Measurements from ENCODE around the gene GRB2.

GRB2 gene

DNA sequence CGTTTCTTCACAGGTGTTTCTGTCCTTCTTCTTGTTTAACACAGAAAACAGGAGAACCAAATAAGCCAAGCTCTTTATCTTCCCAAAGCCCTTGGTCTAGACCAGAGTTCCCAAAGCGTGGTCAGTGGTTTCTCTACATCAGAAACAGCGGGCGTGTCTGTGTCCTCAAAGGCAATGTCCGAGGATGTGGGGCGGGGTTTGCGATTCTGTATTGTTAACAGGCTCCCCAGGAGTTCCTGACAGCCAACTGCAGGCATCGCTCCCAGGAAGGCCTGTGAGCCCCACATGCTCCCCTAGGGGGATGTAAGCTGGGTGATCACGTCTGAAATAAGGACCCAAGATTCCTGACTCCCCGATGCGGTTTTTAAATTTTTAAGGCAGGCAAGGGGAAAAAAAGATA, 87.8 kb downstream of the GRB2 start:
- H2BK12ac ChIP-seq (ENCODE audit: low read length), result no peak overlapping the region
- no peak overlapping the region for H3K4ac ChIP-seq (ENCODE audit: low read length)
- H2AFZ ChIP-seq (ENCODE audit: low read length), result no peak overlapping the region
- no peaks in the 10 kb centered on the region for H3K79me1 ChIP-seq (ENCODE audit: low read depth, low read length)
- H3K4me1 ChIP-seq (ENCODE audit: control insufficient read depth in 2 of 2, insufficient read depth in 1 of 2, low read depth in 1 of 2, low read length in 2 of 2), result no peaks in the 10 kb centered on the region
- no peaks in the 10 kb centered on the region for H3K9me3 ChIP-seq (replicated peaks in 1 of 2; ENCODE audit: control insufficient read depth in 2 of 2, insufficient read depth in 1 of 2, low read depth in 1 of 2, low read length in 2 of 2)
- H3K27me3 ChIP-seq (ENCODE audit: control insufficient read depth in 3 of 3, insufficient read depth in 3 of 3, low read depth in 1 of 3, low read length in 3 of 3), result no peaks in the 10 kb centered on the region
- H3K27ac ChIP-seq (replicated peaks; ENCODE audit: low read length), result no peak overlapping the region
- H3K4me2 ChIP-seq (ENCODE audit: insufficient read depth, low read length, poor library complexity, severe bottlenecking), result no peak overlapping the region
- H3K14ac ChIP-seq (ENCODE audit: low read length), result no peak overlapping the region
- no peak overlapping the region for H4K8ac ChIP-seq (ENCODE audit: low read depth, low read length)
- no peak overlapping the region for H4K91ac ChIP-seq (ENCODE audit: low read depth, low read length, poor library complexity)
- H3K4me3 ChIP-seq (ENCODE audit: low read length in 2 of 2), result no peak overlapping the region
- H3K36me3 ChIP-seq (replicated peaks in 1 of 2; ENCODE audit: control insufficient read depth in 2 of 2, insufficient read depth in 2 of 2, low read length in 2 of 2), result peaks cover 16 to 49% of the 10 kb centered on the region in 2 donors
- no peak overlapping the region for H2BK5ac ChIP-seq (ENCODE audit: low read length)
- no CpG with 5 or more reads among the region's 11 CpGs for WGBS, 2 donors (ENCODE audit: extremely low coverage in 2 of 2, insufficient read length in 2 of 2, insufficient replicate concordance in 1 of 2)
- no peak overlapping the region for H2BK120ac ChIP-seq (ENCODE audit: low read depth, low read length)
- no peak overlapping the region for H2BK15ac ChIP-seq (ENCODE audit: low read length)
- H3K18ac ChIP-seq (ENCODE audit: low read length), result no peak overlapping the region
- H3K9ac ChIP-seq (ENCODE audit: low read depth, low read length, poor library complexity), result no peak overlapping the region
- no peak for DNase-seq (ENCODE audit: low spot score)
- no peak overlapping the region for H2AK5ac ChIP-seq (ENCODE audit: low read depth, low read length)
- no peak overlapping the region for H3K23ac ChIP-seq (ENCODE audit: low read depth, low read length, poor library complexity)

- Histone ChIP-seq H2BK5ac (ENCODE audit: low read length) (no peak overlapping the region), H2BK120ac (ENCODE audit: low read depth, low read length) (no peak overlapping the region), H3K14ac (ENCODE audit: low read length) (no peak overlapping the region), H2BK15ac (ENCODE audit: low read length) (no peak overlapping the region), H2BK12ac (ENCODE audit: low read length) (no peak overlapping the region), H3K9me3 (replicated peaks in 1 of 2; ENCODE audit: control insufficient read depth in 2 of 2, insufficient read depth in 1 of 2, low read depth in 1 of 2, low read length in 2 of 2) (no peaks in the 10 kb centered on the region), H3K4ac (ENCODE audit: low read length) (no peak overlapping the region), H3K27me3 (ENCODE audit: control insufficient read depth in 3 of 3, insufficient read depth in 3 of 3, low read depth in 1 of 3, low read length in 3 of 3) (no peaks in the 10 kb centered on the region), H3K27ac (replicated peaks; ENCODE audit: low read length) (no peak overlapping the region), H3K4me1 (ENCODE audit: control insufficient read depth in 2 of 2, insufficient read depth in 1 of 2, low read depth in 1 of 2, low read length in 2 of 2) (no peaks in the 10 kb centered on the region), H4K8ac (ENCODE audit: low read depth, low read length) (no peak overlapping the region), H4K91ac (ENCODE audit: low read depth, low read length, poor library complexity) (no peak overlapping the region), H2AFZ (ENCODE audit: low read length) (no peak overlapping the region), H2AK5ac (ENCODE audit: low read depth, low read length) (no peak overlapping the region), H3K79me1 (ENCODE audit: low read depth, low read length) (no peaks in the 10 kb centered on the region), H3K4me2 (ENCODE audit: insufficient read depth, low read length, poor library complexity, severe bottlenecking) (no peak overlapping the region), H3K4me3 (ENCODE audit: low read length in 2 of 2) (no peak overlapping the region), H3K23ac (ENCODE audit: low read depth, low read length, poor library complexity) (no peak overlapping the region), H3K9ac (ENCODE audit: low read depth, low read length, poor library complexity) (no peak overlapping the region), H3K18ac (ENCODE audit: low read length) (no peak overlapping the region), H3K36me3 (replicated peaks in 1 of 2; ENCODE audit: control insufficient read depth in 2 of 2, insufficient read depth in 2 of 2, low read length in 2 of 2) (peaks cover 9 to 36% of the 10 kb centered on the region in 2 donors)
- WGBS, 2 donors (ENCODE audit: extremely low coverage in 2 of 2, insufficient read length in 2 of 2, insufficient replicate concordance in 1 of 2), result no CpG with 5 or more reads among the region's 5 CpGs
- no peak for DNase-seq (ENCODE audit: low spot score)
These were observed 89.2 kb downstream of the GRB2 start for GRCh38 chr17:75316253-75316652.

- H3K23ac ChIP-seq (ENCODE audit: low read depth, low read length, poor library complexity), result no peak overlapping the region
- WGBS, 2 donors (ENCODE audit: extremely low coverage in 2 of 2, insufficient read length in 2 of 2, insufficient replicate concordance in 1 of 2), result no CpG with 5 or more reads among the region's 19 CpGs
- H3K4me2 ChIP-seq (ENCODE audit: insufficient read depth, low read length, poor library complexity, severe bottlenecking), result no peak overlapping the region
- H3K18ac ChIP-seq (ENCODE audit: low read length), result no peak overlapping the region
- no peak overlapping the region for H4K91ac ChIP-seq (ENCODE audit: low read depth, low read length, poor library complexity)
- no peaks in the 10 kb centered on the region for H3K27me3 ChIP-seq (ENCODE audit: control insufficient read depth in 3 of 3, insufficient read depth in 3 of 3, low read depth in 1 of 3, low read length in 3 of 3)
- no peak overlapping the region for H2BK120ac ChIP-seq (ENCODE audit: low read depth, low read length)
- no peaks in the 10 kb centered on the region for H3K9me3 ChIP-seq (replicated peaks in 1 of 2; ENCODE audit: control insufficient read depth in 2 of 2, insufficient read depth in 1 of 2, low read depth in 1 of 2, low read length in 2 of 2)
- H2AK5ac ChIP-seq (ENCODE audit: low read depth, low read length), result no peak overlapping the region
- H3K79me1 ChIP-seq (ENCODE audit: low read depth, low read length), result no peaks in the 10 kb centered on the region
- no peak overlapping the region for H2BK5ac ChIP-seq (ENCODE audit: low read length)
- no peaks in the 10 kb centered on the region for H3K4me1 ChIP-seq (ENCODE audit: control insufficient read depth in 2 of 2, insufficient read depth in 1 of 2, low read depth in 1 of 2, low read length in 2 of 2)
- H2AFZ ChIP-seq (ENCODE audit: low read length), result no peak overlapping the region
- no peak overlapping the region for H4K8ac ChIP-seq (ENCODE audit: low read depth, low read length)
- H3K36me3 ChIP-seq (replicated peaks in 1 of 2; ENCODE audit: control insufficient read depth in 2 of 2, insufficient read depth in 2 of 2, low read length in 2 of 2), result peaks cover 9 to 31% of the 10 kb centered on the region in 2 donors
- H3K4me3 ChIP-seq (ENCODE audit: low read length in 2 of 2), result no peak overlapping the region
- no peak overlapping the region for H2BK12ac ChIP-seq (ENCODE audit: low read length)
- no peak overlapping the region for H3K4ac ChIP-seq (ENCODE audit: low read length)
- H3K27ac ChIP-seq (replicated peaks; ENCODE audit: low read length), result no peak overlapping the region
- H3K9ac ChIP-seq (ENCODE audit: low read depth, low read length, poor library complexity), result no peak overlapping the region
- no peak overlapping the region for H3K14ac ChIP-seq (ENCODE audit: low read length)
- no peak overlapping the region for H2BK15ac ChIP-seq (ENCODE audit: low read length)
- DNase-seq (ENCODE audit: low spot score), result no peak
These were observed 89.8 kb downstream of the GRB2 start for GRCh38 chr17:75315541-75316243.

DNA sequence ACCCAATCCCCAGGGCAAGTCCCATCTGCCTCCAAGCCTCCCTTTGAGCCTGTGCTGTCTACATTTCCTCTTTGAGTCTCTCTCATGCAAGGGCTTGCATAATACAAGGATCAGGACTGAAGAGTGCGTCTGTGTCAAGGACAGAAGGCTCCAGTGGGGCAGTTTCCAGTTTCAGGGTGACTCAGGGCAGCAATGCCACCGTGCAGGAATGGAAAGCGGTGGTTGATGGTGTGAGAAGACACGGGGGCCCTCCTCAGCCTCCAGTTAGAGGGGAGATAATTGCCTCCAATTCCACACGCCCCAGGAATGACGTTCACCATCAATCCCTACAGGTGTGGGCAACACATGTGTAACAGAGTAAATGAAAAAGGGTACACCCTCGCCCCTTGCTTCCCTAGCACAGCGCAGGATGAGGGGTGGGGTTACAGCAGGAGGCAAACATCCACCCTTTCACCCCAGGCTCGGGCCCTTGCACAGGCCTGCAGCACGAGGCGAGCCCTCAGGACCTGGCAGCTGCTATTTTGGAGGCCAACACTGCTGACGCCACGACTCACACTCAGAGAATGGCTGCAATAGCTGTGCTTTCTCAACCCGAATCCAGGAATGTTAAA, 91.4 kb downstream of the GRB2 start:
- no peak for DNase-seq (ENCODE audit: low spot score)
- H3K18ac ChIP-seq (ENCODE audit: low read length), result no peak overlapping the region

More for the DNA sequence above, 91.4 kb downstream of the GRB2 start:
- H3K27ac ChIP-seq (replicated peaks; ENCODE audit: low read length), result no peak overlapping the region
- H2BK15ac ChIP-seq (ENCODE audit: low read length), result no peak overlapping the region
- H3K14ac ChIP-seq (ENCODE audit: low read length), result no peak overlapping the region
- WGBS, 2 donors (ENCODE audit: extremely low coverage in 2 of 2, insufficient read length in 2 of 2, insufficient replicate concordance in 1 of 2), result no CpG with 5 or more reads among the region's 14 CpGs
- no peak overlapping the region for H3K4me2 ChIP-seq (ENCODE audit: insufficient read depth, low read length, poor library complexity, severe bottlenecking)
- no peak overlapping the region for H3K9ac ChIP-seq (ENCODE audit: low read depth, low read length, poor library complexity)
- H2AFZ ChIP-seq (ENCODE audit: low read length), result no peak overlapping the region
- no peak overlapping the region for H2AK5ac ChIP-seq (ENCODE audit: low read depth, low read length)
- no peak overlapping the region for H3K23ac ChIP-seq (ENCODE audit: low read depth, low read length, poor library complexity)
- H3K9me3 ChIP-seq (replicated peaks in 1 of 2; ENCODE audit: control insufficient read depth in 2 of 2, insufficient read depth in 1 of 2, low read depth in 1 of 2, low read length in 2 of 2), result no peaks in the 10 kb centered on the region
- H2BK12ac ChIP-seq (ENCODE audit: low read length), result no peak overlapping the region
- no peak overlapping the region for H4K8ac ChIP-seq (ENCODE audit: low read depth, low read length)
- peaks cover 2 to 16% of the 10 kb centered on the region in 2 donors for H3K36me3 ChIP-seq (replicated peaks in 1 of 2; ENCODE audit: control insufficient read depth in 2 of 2, insufficient read depth in 2 of 2, low read length in 2 of 2)
- no peak overlapping the region for H3K4me3 ChIP-seq (ENCODE audit: low read length in 2 of 2)
- no peaks in the 10 kb centered on the region for H3K79me1 ChIP-seq (ENCODE audit: low read depth, low read length)
- H2BK120ac ChIP-seq (ENCODE audit: low read depth, low read length), result no peak overlapping the region
- no peak overlapping the region for H3K4ac ChIP-seq (ENCODE audit: low read length)
- no peaks in the 10 kb centered on the region for H3K27me3 ChIP-seq (ENCODE audit: control insufficient read depth in 3 of 3, insufficient read depth in 3 of 3, low read depth in 1 of 3, low read length in 3 of 3)
- H3K4me1 ChIP-seq (ENCODE audit: control insufficient read depth in 2 of 2, insufficient read depth in 1 of 2, low read depth in 1 of 2, low read length in 2 of 2), result no peaks in the 10 kb centered on the region
- H2BK5ac ChIP-seq (ENCODE audit: low read length), result no peak overlapping the region
- no peak overlapping the region for H4K91ac ChIP-seq (ENCODE audit: low read depth, low read length, poor library complexity)

Data from neuronal stem cell (in vitro differentiated cells).